ENCODE measurements around the gene SLFN14.
A peak's percentile ranks its signal among the peaks of the same experiment; 100 is the strongest.
"Not testable (repeated sequence)": the region's sequence is repeated elsewhere in the genome, so short reads cannot be mapped to it uniquely, and the experiment has no call there.

SLFN14 gene

GRCh38 chr17:35523296-35523695 is 37.3 kb downstream of the SLFN14 start:
- Mint-ChIP-seq H3K4me3 (peak overlapping the region; percentile 52), H3K4me1 (ENCODE audit: low read depth) (peaks cover 79% of the 10 kb centered on the region), H3K36me3 (ENCODE audit: low read depth) (peaks cover 83% of the 10 kb centered on the region), H3K9me3 (no peaks in the 10 kb centered on the region), H3K27ac (peak overlapping the region; percentile 35), H3K27me3 (ENCODE audit: low read depth) (no peaks in the 10 kb centered on the region)
- no peak for DNase-seq (ENCODE audit: low spot score)

- not testable (repeated sequence) for H3K9me3 Mint-ChIP-seq; H3K27me3 Mint-ChIP-seq (ENCODE audit: low read depth)
- peak; percentile 40 for DNase-seq (ENCODE audit: low spot score)
- H3K4me1 Mint-ChIP-seq (ENCODE audit: low read depth), result peaks cover 81% of the 10 kb centered on the region
- H3K4me3 Mint-ChIP-seq, result peak overlapping the region; percentile 82
- peak overlapping the region; percentile 90 for H3K27ac Mint-ChIP-seq
- H3K36me3 Mint-ChIP-seq (ENCODE audit: low read depth), result peaks cover 84% of the 10 kb centered on the region
Observed at GRCh38 chr17:35521654-35522256, 38.9 kb downstream of the SLFN14 start.

- H3K27me3 Mint-ChIP-seq (ENCODE audit: low read depth), result no peaks in the 10 kb centered on the region
- H3K9me3 Mint-ChIP-seq, result no peaks in the 10 kb centered on the region
- H3K36me3 Mint-ChIP-seq (ENCODE audit: low read depth), result peaks cover 82% of the 10 kb centered on the region
- H3K4me1 Mint-ChIP-seq (ENCODE audit: low read depth), result peaks cover 78% of the 10 kb centered on the region
- H3K4me3 Mint-ChIP-seq, result peak overlapping the region; percentile 82
- no peak for DNase-seq (ENCODE audit: low spot score)
- H3K27ac Mint-ChIP-seq, result peak overlapping the region; percentile 90
Observed at GRCh38 chr17:35521150-35521549, 39.5 kb downstream of the SLFN14 start.

GRCh38 chr17:35519906-35520442 is 40.6 kb downstream of the SLFN14 start:
- peaks cover 73% of the 10 kb centered on the region for H3K4me1 Mint-ChIP-seq (ENCODE audit: low read depth)
- H3K4me3 Mint-ChIP-seq, result peak overlapping the region; percentile 42
- no peaks in the 10 kb centered on the region for H3K27me3 Mint-ChIP-seq (ENCODE audit: low read depth)
- H3K27ac Mint-ChIP-seq, result peak overlapping the region; percentile 36
- no peak for DNase-seq (ENCODE audit: low spot score)
- H3K36me3 Mint-ChIP-seq (ENCODE audit: low read depth), result peaks cover 82% of the 10 kb centered on the region
- H3K9me3 Mint-ChIP-seq, result no peaks in the 10 kb centered on the region

- Mint-ChIP-seq H3K4me3 (peak overlapping the region; percentile 42), H3K27ac (peak overlapping the region; percentile 36), H3K4me1 (ENCODE audit: low read depth) (peaks cover 70% of the 10 kb centered on the region), H3K9me3 (no peaks in the 10 kb centered on the region), H3K36me3 (ENCODE audit: low read depth) (peaks cover 84% of the 10 kb centered on the region), H3K27me3 (ENCODE audit: low read depth) (no peaks in the 10 kb centered on the region)
- no peak for DNase-seq (ENCODE audit: low spot score)
Observed at GRCh38 chr17:35519439-35519838, 41.2 kb downstream of the SLFN14 start.

- H3K4me3 Mint-ChIP-seq, result peak overlapping the region; percentile 73
- DNase-seq (ENCODE audit: low spot score); H3K27me3 Mint-ChIP-seq (ENCODE audit: low read depth); H3K9me3 Mint-ChIP-seq: not testable (repeated sequence)
- H3K4me1 Mint-ChIP-seq (ENCODE audit: low read depth), result peaks cover 69% of the 10 kb centered on the region
- H3K36me3 Mint-ChIP-seq (ENCODE audit: low read depth), result peaks cover 86% of the 10 kb centered on the region
- peak overlapping the region; percentile 63 for H3K27ac Mint-ChIP-seq
Observed at GRCh38 chr17:35518431-35518830, 42.2 kb downstream of the SLFN14 start.

GRCh38 chr17:35515027-35515426 is 45.6 kb downstream of the SLFN14 start:
- H3K27me3 Mint-ChIP-seq (ENCODE audit: low read depth), result no peaks in the 10 kb centered on the region
- no peak for DNase-seq (ENCODE audit: low spot score)
- H3K27ac Mint-ChIP-seq, result no peak overlapping the region
- H3K9me3 Mint-ChIP-seq, result no peaks in the 10 kb centered on the region
- H3K36me3 Mint-ChIP-seq (ENCODE audit: low read depth), result peaks cover 84% of the 10 kb centered on the region
- no peak overlapping the region for H3K4me3 Mint-ChIP-seq
- H3K4me1 Mint-ChIP-seq (ENCODE audit: low read depth), result peaks cover 66% of the 10 kb centered on the region

GRCh38 chr17:35514564-35514963 is 46.1 kb downstream of the SLFN14 start:
- H3K27me3 Mint-ChIP-seq (ENCODE audit: low read depth), result no peaks in the 10 kb centered on the region
- H3K36me3 Mint-ChIP-seq (ENCODE audit: low read depth), result peaks cover 84% of the 10 kb centered on the region
- no peak overlapping the region for H3K4me3 Mint-ChIP-seq
- DNase-seq (ENCODE audit: low spot score), result no peak
- no peak overlapping the region for H3K27ac Mint-ChIP-seq
- no peaks in the 10 kb centered on the region for H3K9me3 Mint-ChIP-seq
- peaks cover 63% of the 10 kb centered on the region for H3K4me1 Mint-ChIP-seq (ENCODE audit: low read depth)

All from T-helper 2 cell treated with Interferon-gamma antibody and Interleukin-4, amounts not matched to agents 5 μg/mL and 100 μg/mL, for 36 hours (primary cell).